Fibroblast of mammary gland (primary cell): Measurements from ENCODE around the gene GRB10.
"Not testable (repeated sequence)": the region's sequence is repeated elsewhere in the genome, so short reads cannot be mapped to it uniquely, and the experiment has no call there.

Source experiments
- DNase-seq: peaks from one replicate; pipeline ENCODE4 v3.0.0-alpha.2; 2010; ENCODE audit warnings: low read depth
- H3K4me3 ChIP-seq: 2 replicates; pipeline ENCODE4 v1.5.1; 2011; ENCODE audit warnings: low read depth, mild to moderate bottlenecking, low read length, moderate library complexity; ENCODE audit not compliant: control insufficient read depth
- CTCF ChIP-seq: conservative IDR thresholded peaks from 2 replicates; pipeline ENCODE4 v1.5.1; 2011; ENCODE audit warnings: low read depth, low read length, inconsistent platforms; ENCODE audit not compliant: control insufficient read depth, insufficient read depth

GRB10 gene

DNA sequence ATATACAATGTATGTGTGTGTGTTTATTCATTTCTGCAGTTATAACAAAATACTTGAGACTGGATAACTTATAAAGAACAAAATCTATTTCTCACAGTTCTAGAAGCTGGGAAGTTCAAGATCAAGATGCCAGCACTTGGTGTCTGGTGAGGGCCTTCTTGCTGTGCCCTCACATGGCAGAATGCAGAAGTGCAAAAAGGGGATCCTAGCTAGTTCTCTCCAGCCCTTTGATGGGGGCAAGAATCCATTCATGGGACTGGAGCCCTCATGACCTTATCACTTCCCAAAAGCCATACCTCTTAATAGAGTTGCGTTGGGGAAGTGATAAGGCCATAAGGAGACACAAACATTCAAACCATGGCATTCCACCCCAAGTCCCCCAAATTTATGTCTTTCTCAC, 8.4 kb downstream of the GRB10 start:
- no peak for DNase-seq
- TF ChIP-seq CTCF: no peak
- no peak overlapping the region for H3K4me3 ChIP-seq

GRCh38 chr7:50773071-50773470, 9.6 kb downstream of the GRB10 start:
- not testable (repeated sequence) for DNase-seq, H3K4me3 ChIP-seq

DNA sequence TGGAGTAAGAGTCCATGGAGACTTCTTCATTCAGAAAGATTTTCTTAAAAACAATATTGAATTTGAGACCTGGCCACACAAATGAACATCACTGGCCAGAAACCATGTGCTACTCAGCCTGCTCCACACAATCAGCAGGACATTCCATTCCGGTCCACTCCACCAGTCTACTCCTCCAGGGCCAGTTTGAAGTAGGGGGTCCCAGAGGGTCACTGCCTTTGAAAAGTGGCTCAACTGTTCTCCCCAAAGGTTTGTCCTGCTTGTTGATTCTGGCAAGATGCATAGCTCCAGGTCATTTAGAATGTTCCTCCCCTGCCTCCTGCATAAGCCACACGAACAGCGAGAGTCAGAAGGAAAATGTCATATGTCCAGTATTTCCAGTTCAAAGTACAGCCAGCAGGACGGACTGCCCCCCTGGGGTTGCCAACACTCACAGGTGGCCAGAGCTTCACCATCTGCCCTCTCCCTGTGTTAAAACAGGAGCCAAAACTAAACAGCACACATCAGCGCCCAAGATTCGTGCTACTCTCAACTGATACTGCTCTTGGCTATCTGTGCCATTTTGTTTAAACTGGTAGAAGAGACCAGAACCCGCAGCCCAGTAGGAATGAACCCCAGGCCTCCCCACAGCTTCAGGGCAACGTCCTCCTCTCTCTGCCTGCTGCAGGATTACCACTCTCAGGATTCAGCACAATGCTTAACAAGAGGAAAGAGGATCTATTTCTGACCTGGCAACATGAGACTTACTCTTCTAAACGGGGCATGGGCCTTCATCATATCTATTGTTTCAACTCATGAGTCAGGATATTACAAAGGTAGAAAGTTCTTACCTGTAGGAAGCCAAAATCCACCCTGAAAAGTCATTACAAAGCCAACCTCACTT, 11.3 kb downstream of the GRB10 start:
- DNase-seq: no peak
- H3K4me3 ChIP-seq: no peak overlapping the region
- TF ChIP-seq CTCF: no peak

- DNase-seq: no peak
- no peak overlapping the region for H3K4me3 ChIP-seq
- no peak for TF ChIP-seq CTCF
Measured at GRCh38 chr7:50768485-50769474, 13.9 kb downstream of the GRB10 start.

DNA sequence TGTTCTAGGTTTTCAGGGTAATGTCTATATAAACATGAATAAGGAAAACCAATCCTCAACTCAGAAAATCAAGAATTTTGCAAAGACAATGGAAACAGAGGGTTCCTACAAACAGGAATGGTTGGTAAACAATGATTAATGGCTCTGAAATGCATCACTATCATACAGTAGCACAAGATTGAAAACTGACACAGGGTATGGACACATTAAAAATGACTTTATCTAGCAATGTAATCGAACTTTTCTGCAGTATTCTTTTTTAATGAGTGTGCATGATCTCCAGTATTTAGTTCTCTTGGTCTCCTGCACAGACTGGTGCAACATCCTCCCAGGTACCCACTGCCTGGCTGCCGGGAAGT, 15.9 kb downstream of the GRB10 start:
- H3K4me3 ChIP-seq: no peak overlapping the region
- TF ChIP-seq CTCF: no peak
- DNase-seq: no peak

DNA sequence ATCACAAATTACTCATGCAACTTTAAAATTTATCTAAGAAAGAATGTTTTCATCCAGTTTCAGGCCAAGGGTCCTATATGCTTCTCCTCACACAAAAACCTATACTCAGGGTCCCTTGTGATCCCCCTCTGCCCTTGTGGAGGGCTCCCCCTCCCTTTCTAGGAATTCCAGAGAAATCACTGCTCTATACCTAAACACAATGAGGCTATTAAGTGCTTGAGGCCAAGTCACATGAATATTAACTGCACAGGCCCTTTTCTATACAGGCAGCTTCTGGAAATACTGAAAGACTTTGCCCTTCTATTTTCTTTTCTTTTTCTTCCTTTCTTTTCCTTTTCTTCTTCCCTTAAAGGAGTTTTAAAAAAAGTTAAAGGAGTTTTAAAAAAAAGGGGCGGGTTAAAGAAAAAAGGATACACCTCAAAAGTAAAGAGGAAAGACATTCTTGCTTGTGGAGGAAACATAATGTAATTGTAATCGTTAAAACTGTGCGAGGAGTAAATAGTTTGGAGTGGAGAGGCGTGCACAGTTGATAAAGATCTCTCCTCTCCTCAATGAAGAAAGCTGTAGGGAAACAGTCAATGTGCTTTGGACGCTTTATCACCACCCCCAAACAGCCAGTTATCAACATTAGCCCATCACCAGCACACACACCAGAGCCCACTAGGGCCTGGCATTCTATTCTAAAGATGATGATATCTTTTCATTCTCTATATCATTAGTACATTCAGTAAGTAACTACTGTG, 16.4 kb downstream of the GRB10 start:
- DNase-seq: no peak
- TF ChIP-seq CTCF: no peak
- no peak overlapping the region for H3K4me3 ChIP-seq
